ENCODE results near the gene SVOPL.
"Not testable (repeated sequence)": the region's sequence is repeated elsewhere in the genome, so short reads cannot be mapped to it uniquely, and the experiment has no call there.

The SVOPL gene

GRCh38 chr7:138700857-138701536 is at the start of gene SVOPL:
Gene SVOPL (minus strand): TSS chr7:138701362. CDS start chr7:138679045, 22,317 bp downstream.
- DNase-seq, result no peak

GRCh38 chr7:138750473-138750872 is 49.3 kb upstream of the SVOPL start:
- no peak for DNase-seq

- no peak for DNase-seq
Observed at GRCh38 chr7:138749960-138750359, 48.8 kb upstream of the SVOPL start.

- no peak for DNase-seq
Observed at GRCh38 chr7:138748666-138749065, 47.5 kb upstream of the SVOPL start.

GRCh38 chr7:138746073-138746472 is 44.9 kb upstream of the SVOPL start:
- DNase-seq, result no peak

GRCh38 chr7:138745189-138745588 is 44.0 kb upstream of the SVOPL start:
- no peak for DNase-seq

GRCh38 chr7:138741453-138741735 is 40.2 kb upstream of the SVOPL start:
- no peak for DNase-seq

- no peak for DNase-seq
Observed at GRCh38 chr7:138739859-138740258, 38.7 kb upstream of the SVOPL start.

- DNase-seq, result peak; percentile 29 to 87
Observed at GRCh38 chr7:138738551-138739335, 37.6 kb upstream of the SVOPL start.

- DNase-seq, result no peak
Observed at GRCh38 chr7:138738114-138738513, 37.0 kb upstream of the SVOPL start.

GRCh38 chr7:138735399-138735798 is 34.2 kb upstream of the SVOPL start:
- DNase-seq, result no peak

- not testable (repeated sequence) for DNase-seq
Observed at GRCh38 chr7:138731733-138732132, 30.6 kb upstream of the SVOPL start.

GRCh38 chr7:138729444-138729843 is 28.3 kb upstream of the SVOPL start:
- DNase-seq, result no peak

- no peak for DNase-seq
Observed at GRCh38 chr7:138727336-138728099, 26.4 kb upstream of the SVOPL start.

GRCh38 chr7:138726288-138726687 is 25.1 kb upstream of the SVOPL start:
- no peak for DNase-seq

- DNase-seq, result no peak
Observed at GRCh38 chr7:138720286-138720685, 19.1 kb upstream of the SVOPL start.

- DNase-seq, result no peak
Observed at GRCh38 chr7:138716889-138717288, 15.7 kb upstream of the SVOPL start.

- DNase-seq, result no peak
Observed at GRCh38 chr7:138713191-138713590, 12.0 kb upstream of the SVOPL start.

GRCh38 chr7:138712652-138713051 is 11.5 kb upstream of the SVOPL start:
- DNase-seq, result no peak

GRCh38 chr7:138710536-138711385 is 9.6 kb upstream of the SVOPL start:
- no peak for DNase-seq

- DNase-seq, result peak in 1 of 2 donors; percentile 89
Observed at GRCh38 chr7:138705167-138705566, 4.0 kb upstream of the SVOPL start.

GRCh38 chr7:138701537-138701923 is 368 bp upstream of the SVOPL start:
- no peak for DNase-seq

- DNase-seq, result no peak
Observed at GRCh38 chr7:138699661-138700060, 1.5 kb downstream of the SVOPL start.

All from bone marrow (tissue), 2 donors.